ENCODE data around the gene TMEM151B.
A peak's percentile ranks its signal among the peaks of the same experiment; 100 is the strongest.
"Not testable (repeated sequence)": the region's sequence is repeated elsewhere in the genome, so short reads cannot be mapped to it uniquely, and the experiment has no call there.

The TMEM151B gene

GRCh38 chr6:44341095-44341890 is 71.0 kb downstream of the TMEM151B start:
- Histone ChIP-seq H3K4me1 (ENCODE audit: control insufficient read depth, insufficient read depth, low read length) (peaks cover 3% of the 10 kb centered on the region), H3K9me3 (ENCODE audit: control insufficient read depth in 2 of 2, low read length in 2 of 2) (no peaks in the 10 kb centered on the region), H3K9ac (ENCODE audit: low read length in 2 of 2) (no peak overlapping the region), H3K4me3 (ENCODE audit: low read length in 2 of 2) (no peak overlapping the region), H3K27ac (ENCODE audit: low read length) (no peak overlapping the region), H3K27me3 (ENCODE audit: control insufficient read depth in 1 of 2, insufficient read depth in 2 of 2, low read length in 2 of 2) (peaks cover 19 to 23% of the 10 kb centered on the region in 2 donors), H3K36me3 (ENCODE audit: control insufficient read depth in 2 of 2, insufficient read depth in 2 of 2, low read length in 2 of 2) (no peaks in the 10 kb centered on the region)

GRCh38 chr6:44342052-44342451 is 71.8 kb downstream of the TMEM151B start:
- Histone ChIP-seq H3K36me3 (ENCODE audit: control insufficient read depth in 2 of 2, insufficient read depth in 2 of 2, low read length in 2 of 2) (no peaks in the 10 kb centered on the region), H3K9me3 (ENCODE audit: control insufficient read depth in 2 of 2, low read length in 2 of 2) (no peaks in the 10 kb centered on the region), H3K4me1 (ENCODE audit: control insufficient read depth, insufficient read depth, low read length) (peaks cover 3% of the 10 kb centered on the region), H3K4me3 (ENCODE audit: low read length in 2 of 2) (peak overlapping the region; percentile 10 to 47), H3K9ac (ENCODE audit: low read length in 2 of 2) (no peak overlapping the region), H3K27ac (ENCODE audit: low read length) (no peak overlapping the region), H3K27me3 (ENCODE audit: control insufficient read depth in 1 of 2, insufficient read depth in 2 of 2, low read length in 2 of 2) (peaks cover 19 to 20% of the 10 kb centered on the region in 2 donors)

GRCh38 chr6:44342489-44342888 is 72.2 kb downstream of the TMEM151B start, which contains the start of gene SPATS1:
TSS of gene SPATS1 (plus strand) at chr6:44342650. CDS start at chr6:44343096, 446 bp downstream.
- H3K27ac ChIP-seq (ENCODE audit: low read length) = no peak within 1 kb of the TSS
- no peaks in the 10 kb centered on the region for H3K9me3 ChIP-seq (ENCODE audit: control insufficient read depth in 2 of 2, low read length in 2 of 2)
- no peak within 1 kb of the TSS for H3K9ac ChIP-seq (ENCODE audit: low read length in 2 of 2)
- no peaks in the 10 kb centered on the region for H3K36me3 ChIP-seq (ENCODE audit: control insufficient read depth in 2 of 2, insufficient read depth in 2 of 2, low read length in 2 of 2)
- H3K4me3 ChIP-seq (ENCODE audit: low read length in 2 of 2) = peak within 1 kb of the TSS; percentile 10 to 47
- peaks cover 3% of the 10 kb centered on the region for H3K4me1 ChIP-seq (ENCODE audit: control insufficient read depth, insufficient read depth, low read length)
- peaks cover 19 to 20% of the 10 kb centered on the region in 2 donors for H3K27me3 ChIP-seq (ENCODE audit: control insufficient read depth in 1 of 2, insufficient read depth in 2 of 2, low read length in 2 of 2)

GRCh38 chr6:44346818-44347217 is 76.6 kb downstream of the TMEM151B start:
- H3K9ac ChIP-seq (ENCODE audit: low read length in 2 of 2); H3K4me1 ChIP-seq (ENCODE audit: control insufficient read depth, insufficient read depth, low read length); H3K9me3 ChIP-seq (ENCODE audit: control insufficient read depth in 2 of 2, low read length in 2 of 2); H3K4me3 ChIP-seq (ENCODE audit: low read length in 2 of 2); H3K27ac ChIP-seq (ENCODE audit: low read length); H3K36me3 ChIP-seq (ENCODE audit: control insufficient read depth in 2 of 2, insufficient read depth in 2 of 2, low read length in 2 of 2): not testable (repeated sequence)
- peaks cover 15 to 17% of the 10 kb centered on the region in 2 donors for H3K27me3 ChIP-seq (ENCODE audit: control insufficient read depth in 1 of 2, insufficient read depth in 2 of 2, low read length in 2 of 2)

GRCh38 chr6:44349904-44350649 is 79.8 kb downstream of the TMEM151B start:
- H3K9me3 ChIP-seq (ENCODE audit: control insufficient read depth in 2 of 2, low read length in 2 of 2) = no peaks in the 10 kb centered on the region
- no peak overlapping the region for H3K27ac ChIP-seq (ENCODE audit: low read length)
- no peak overlapping the region for H3K4me3 ChIP-seq (ENCODE audit: low read length in 2 of 2)
- H3K36me3 ChIP-seq (ENCODE audit: control insufficient read depth in 2 of 2, insufficient read depth in 2 of 2, low read length in 2 of 2) = no peaks in the 10 kb centered on the region
- no peaks in the 10 kb centered on the region for H3K4me1 ChIP-seq (ENCODE audit: control insufficient read depth, insufficient read depth, low read length)
- no peak overlapping the region for H3K9ac ChIP-seq (ENCODE audit: low read length in 2 of 2)
- H3K27me3 ChIP-seq (ENCODE audit: control insufficient read depth in 1 of 2, insufficient read depth in 2 of 2, low read length in 2 of 2) = peaks cover 0 to 3% of the 10 kb centered on the region in 2 donors

GRCh38 chr6:44350650-44350994 is 80.4 kb downstream of the TMEM151B start:
- not testable (repeated sequence) for H3K27me3 ChIP-seq (ENCODE audit: control insufficient read depth in 1 of 2, insufficient read depth in 2 of 2, low read length in 2 of 2); H3K9ac ChIP-seq (ENCODE audit: low read length in 2 of 2); H3K4me1 ChIP-seq (ENCODE audit: control insufficient read depth, insufficient read depth, low read length); H3K27ac ChIP-seq (ENCODE audit: low read length); H3K9me3 ChIP-seq (ENCODE audit: control insufficient read depth in 2 of 2, low read length in 2 of 2); H3K4me3 ChIP-seq (ENCODE audit: low read length in 2 of 2); H3K36me3 ChIP-seq (ENCODE audit: control insufficient read depth in 2 of 2, insufficient read depth in 2 of 2, low read length in 2 of 2)

GRCh38 chr6:44352259-44352658 is 82.0 kb downstream of the TMEM151B start:
- Histone ChIP-seq H3K9me3 (ENCODE audit: control insufficient read depth in 2 of 2, low read length in 2 of 2) (peaks cover 3 to 4% of the 10 kb centered on the region in 2 donors), H3K4me3 (ENCODE audit: low read length in 2 of 2) (no peak overlapping the region), H3K9ac (ENCODE audit: low read length in 2 of 2) (no peak overlapping the region), H3K27me3 (ENCODE audit: control insufficient read depth in 1 of 2, insufficient read depth in 2 of 2, low read length in 2 of 2) (no peaks in the 10 kb centered on the region), H3K4me1 (ENCODE audit: control insufficient read depth, insufficient read depth, low read length) (no peaks in the 10 kb centered on the region), H3K36me3 (ENCODE audit: control insufficient read depth in 2 of 2, insufficient read depth in 2 of 2, low read length in 2 of 2) (no peaks in the 10 kb centered on the region), H3K27ac (ENCODE audit: low read length) (no peak overlapping the region)

GRCh38 chr6:44353336-44353735 is 83.1 kb downstream of the TMEM151B start:
- H3K4me3 ChIP-seq (ENCODE audit: low read length in 2 of 2) = no peak overlapping the region
- H3K9ac ChIP-seq (ENCODE audit: low read length in 2 of 2) = no peak overlapping the region

GRCh38 chr6:44355640-44356039 is 85.4 kb downstream of the TMEM151B start:
- H3K27me3 ChIP-seq (ENCODE audit: control insufficient read depth in 1 of 2, insufficient read depth in 2 of 2, low read length in 2 of 2) = no peaks in the 10 kb centered on the region

More at GRCh38 chr6:44353336-44353735, 83.1 kb downstream of the TMEM151B start:
- Histone ChIP-seq H3K9me3 (ENCODE audit: control insufficient read depth in 2 of 2, low read length in 2 of 2) (peaks cover 3 to 4% of the 10 kb centered on the region in 2 donors), H3K27ac (ENCODE audit: low read length) (no peak overlapping the region), H3K36me3 (ENCODE audit: control insufficient read depth in 2 of 2, insufficient read depth in 2 of 2, low read length in 2 of 2) (no peaks in the 10 kb centered on the region), H3K4me1 (ENCODE audit: control insufficient read depth, insufficient read depth, low read length) (no peaks in the 10 kb centered on the region), H3K27me3 (ENCODE audit: control insufficient read depth in 1 of 2, insufficient read depth in 2 of 2, low read length in 2 of 2) (no peaks in the 10 kb centered on the region)

GRCh38 chr6:44356487-44356886 is 86.2 kb downstream of the TMEM151B start:
- no peak overlapping the region for H3K4me3 ChIP-seq (ENCODE audit: low read length in 2 of 2)
- H3K36me3 ChIP-seq (ENCODE audit: control insufficient read depth in 2 of 2, insufficient read depth in 2 of 2, low read length in 2 of 2) = no peaks in the 10 kb centered on the region
- no peak overlapping the region for H3K9ac ChIP-seq (ENCODE audit: low read length in 2 of 2)
- no peaks in the 10 kb centered on the region for H3K4me1 ChIP-seq (ENCODE audit: control insufficient read depth, insufficient read depth, low read length)
- H3K27me3 ChIP-seq (ENCODE audit: control insufficient read depth in 1 of 2, insufficient read depth in 2 of 2, low read length in 2 of 2) = no peaks in the 10 kb centered on the region
- no peak overlapping the region for H3K27ac ChIP-seq (ENCODE audit: low read length)
- peaks cover 3 to 4% of the 10 kb centered on the region in 2 donors for H3K9me3 ChIP-seq (ENCODE audit: control insufficient read depth in 2 of 2, low read length in 2 of 2)

More at GRCh38 chr6:44355640-44356039, 85.4 kb downstream of the TMEM151B start:
- H3K4me3 ChIP-seq (ENCODE audit: low read length in 2 of 2) = no peak overlapping the region
- H3K4me1 ChIP-seq (ENCODE audit: control insufficient read depth, insufficient read depth, low read length) = no peaks in the 10 kb centered on the region
- H3K36me3 ChIP-seq (ENCODE audit: control insufficient read depth in 2 of 2, insufficient read depth in 2 of 2, low read length in 2 of 2) = no peaks in the 10 kb centered on the region
- peaks cover 3 to 4% of the 10 kb centered on the region in 2 donors for H3K9me3 ChIP-seq (ENCODE audit: control insufficient read depth in 2 of 2, low read length in 2 of 2)
- H3K9ac ChIP-seq (ENCODE audit: low read length in 2 of 2) = no peak overlapping the region
- H3K27ac ChIP-seq (ENCODE audit: low read length) = no peak overlapping the region

Measured in stomach smooth muscle (tissue), 2 donors.